K562 (cell line): ENCODE data around the gene PI4K2A. TPM values are rescaled to one million over a fixed set of nuclear protein-coding genes. Genes with fewer than 3 reads are reported as not detected.

Experiments
- ATAC-seq: fragments of 200-7000 bp; cut with Tn5 transposase; 3 replicates; pipeline ENCODE4 v1.9.1; 2020; ENCODE audit warnings: moderate library complexity
- BruUV-seq: library from RNA; stranded (reverse); fragments of 400-500 nt; replicated peaks from 2 replicates; lab custom pipeline; 2021; lab: Mats Ljungman, UMichigan
- CTCF ChIA-PET: fragments of 300-600 bp; formaldehyde crosslinking; extraction: SDS; loops from one replicate; lab custom pipeline; 2021; ENCODE audit warnings: low intra/inter-chr PET ratio; lab: Yijun Ruan, JAX
- POLR2A ChIA-PET: fragments of 300-600, 350-650 bp; sonication (Branson Sonifier 250); formaldehyde crosslinking; extraction: SDS; loops from one replicate; lab custom pipeline; 2021; ENCODE audit warnings: antibody characterized with exemption, inconsistent platforms; lab: Yijun Ruan, JAX
- DNase-seq, 4 experiments: peaks; one replicate each; pipeline versions ENCODE4 v3.0.0 to v3.0.0-alpha.2; 2011 to 2018; ENCODE audit warnings: low spot score in 3 of 4, mixed read lengths in 3 of 4; ENCODE audit errors: extremely low read depth in 1 of 4
- FAIRE-seq: peaks from 2 replicates; lab custom pipeline; 2011; peaks lifted over from hg19 to GRCh38; lab: Jason Lieb, UNC
- H2AFZ ChIP-seq: 2 replicates; pipeline ENCODE4 v1.6.0; 2011; ENCODE audit warnings: low read depth, low read length, control low read depth, inconsistent platforms
- H3K27ac ChIP-seq: fragments of 200-600 bp; 3 replicates; pipeline ENCODE4 v1.8.0; 2011; ENCODE audit warnings: low read depth, mild to moderate bottlenecking, control low read depth, inconsistent platforms, low read length, moderate library complexity, mixed read lengths; ENCODE audit errors: extremely low read depth
- H3K27me3 ChIP-seq, 2 experiments: fragments of 300-600 bp in 1 of 2; 2 replicates in 1 of 2; 3 replicates in 1 of 2; pipeline versions ENCODE4 v1.6.0 to v1.8.0; 2011; ENCODE audit warnings: inconsistent platforms in 2 of 2, low read length in 2 of 2, mild to moderate bottlenecking in 1 of 2, mixed read lengths in 1 of 2, moderate library complexity in 1 of 2; ENCODE audit not compliant: control insufficient read depth in 2 of 2, insufficient read depth in 2 of 2
- H3K36me3 ChIP-seq: fragments of 300-600 bp; 3 replicates; pipeline ENCODE4 v1.8.0; 2011; ENCODE audit warnings: mild to moderate bottlenecking, low read length, inconsistent platforms; ENCODE audit not compliant: control insufficient read depth, insufficient read depth
- H3K4me1 ChIP-seq, 2 experiments: fragments of 200-600 bp in 1 of 2; replicated peaks in 1 of 2; 2 replicates in 1 of 2; 3 replicates in 1 of 2; pipeline versions ENCODE4 v1.5.1 to v1.8.0; 2011; ENCODE audit warnings: inconsistent platforms in 2 of 2, low read length in 2 of 2, mild to moderate bottlenecking in 1 of 2, mixed read lengths in 1 of 2, moderate library complexity in 1 of 2; ENCODE audit not compliant: control insufficient read depth in 2 of 2, insufficient read depth in 2 of 2
- H3K4me2 ChIP-seq: 2 replicates; pipeline ENCODE4 v1.6.1; 2011; ENCODE audit warnings: low read length, control low read depth, inconsistent platforms, mixed read lengths; ENCODE audit not compliant: insufficient read depth
- H3K4me3 ChIP-seq: fragments of 200-600 bp; sonication (generic), shearing (Covaris generic); 2 replicates; pipeline ENCODE4 v1.5.1; 2016; ENCODE audit warnings: control low read depth, inconsistent platforms
- H3K79me2 ChIP-seq: fragments of 200-600 bp; 3 replicates; pipeline ENCODE4 v1.8.0; 2011; ENCODE audit warnings: low read length, inconsistent platforms; ENCODE audit not compliant: control insufficient read depth, insufficient read depth
- H3K9ac ChIP-seq, 2 experiments: 2 replicates each; pipeline versions ENCODE4 v1.6.0 to v1.6.1; 2011; ENCODE audit warnings: low read depth in 2 of 2, low read length in 2 of 2, control low read depth in 1 of 2, inconsistent platforms in 1 of 2, mild to moderate bottlenecking in 1 of 2, mixed read lengths in 1 of 2; ENCODE audit not compliant: insufficient read depth in 1 of 2
- H3K9me1 ChIP-seq: one replicate; pipeline ENCODE4 v1.6.0; 2011; ENCODE audit warnings: inconsistent platforms, mild to moderate bottlenecking, low read length, moderate library complexity; ENCODE audit not compliant: control insufficient read depth, insufficient read depth
- H3K9me3 ChIP-seq: replicated peaks from 2 replicates; pipeline ENCODE4 v1.5.1; 2011; ENCODE audit warnings: low read depth, low read length, inconsistent platforms; ENCODE audit not compliant: control insufficient read depth, insufficient read depth
- H4K20me1 ChIP-seq: replicated peaks from 2 replicates; pipeline ENCODE4 v1.6.1; 2011; ENCODE audit warnings: low read length, inconsistent platforms, mixed read lengths; ENCODE audit not compliant: control insufficient read depth, insufficient read depth
- BCOR ChIP-seq: fragments of 450-650 bp; IDR thresholded peaks from 2 replicates; pipeline ENCODE4 v1.6.1; 2016
- CBX3 ChIP-seq, 2 experiments: IDR thresholded peaks; 1 replicate in 1 of 2; 2 replicates in 1 of 2; pipeline ENCODE4 v1.6.1; 2012; ENCODE audit warnings: inconsistent platforms in 2 of 2, low read length in 2 of 2, borderline replicate concordance in 1 of 2, control low read depth in 1 of 2
- CTCF ChIP-seq, 3 experiments: IDR thresholded peaks in 2 of 3; conservative IDR thresholded peaks in 1 of 3; 2 replicates each; pipeline ENCODE4 v1.5.1; 2011 to 2012; ENCODE audit warnings: low read length in 3 of 3, mild to moderate bottlenecking in 3 of 3, control low read depth in 2 of 3, improper control_type of control experiment in 1 of 3, inconsistent platforms in 1 of 3, low read depth in 1 of 3, mixed read lengths in 1 of 3, moderate library complexity in 1 of 3; ENCODE audit not compliant: insufficient read depth in 2 of 3
- DPF2 ChIP-seq: fragments of 450-650 bp; IDR thresholded peaks from 2 replicates; pipeline ENCODE4 v1.6.1; 2016
- FIP1L1 ChIP-seq: fragments of 200-400 bp; formaldehyde crosslinking; IDR thresholded peaks from 2 replicates; pipeline ENCODE4 v1.6.1; 2018; ENCODE audit warnings: mild to moderate bottlenecking, low read depth, low read length; ENCODE audit not compliant: poor library complexity, severe bottlenecking
- FOSL1 ChIP-seq: fragments of 200-800 bp; sonication (Bioruptor generic); conservative IDR thresholded peaks from 2 replicates; pipeline ENCODE4 v1.6.1; 2016; ENCODE audit warnings: missing genetic modification characterization, missing compliant biosample characterization
- GABPB1 ChIP-seq: sonication (generic); formaldehyde crosslinking; IDR thresholded peaks from 2 replicates; pipeline ENCODE4 v1.8.0; 2022; ENCODE audit warnings: mild to moderate bottlenecking, missing genetic modification reagents
- HDAC2 ChIP-seq: fragments of 450-650 bp; IDR thresholded peaks from 2 replicates; pipeline ENCODE4 v1.6.1; 2016; ENCODE audit warnings: mild to moderate bottlenecking
- HMG20B ChIP-seq: fragments of 250-450 bp; sonication (Bioruptor Pico); IDR thresholded peaks from 2 replicates; pipeline ENCODE4 v1.5.0; 2021; ENCODE audit warnings: mild to moderate bottlenecking
- KDM1A ChIP-seq, 2 experiments: fragments of 450-650 bp; IDR thresholded peaks; 2 replicates each; pipeline ENCODE4 v1.6.1; 2016; ENCODE audit warnings: mild to moderate bottlenecking in 2 of 2
- RCOR1 ChIP-seq, 2 experiments: IDR thresholded peaks; 2 replicates each; pipeline ENCODE4 v1.6.1; 2012; ENCODE audit warnings: low read depth in 2 of 2, low read length in 2 of 2, borderline replicate concordance in 1 of 2, improper control_type of control experiment in 1 of 2
- SIN3A ChIP-seq, 2 experiments: fragments of 150-350 bp in 1 of 2; IDR thresholded peaks; 2 replicates each; pipeline ENCODE4 v1.6.1; 2011 to 2016; ENCODE audit warnings: borderline replicate concordance in 2 of 2, low read depth in 2 of 2, low read length in 2 of 2, mild to moderate bottlenecking in 2 of 2, moderate library complexity in 2 of 2; ENCODE audit not compliant: control insufficient read depth in 1 of 2
- SMARCA5 ChIP-seq: fragments of 450-650 bp; IDR thresholded peaks from 2 replicates; pipeline ENCODE4 v1.6.1; 2016
- ZNF384 ChIP-seq: IDR thresholded peaks from 2 replicates; pipeline ENCODE4 v1.6.1; 2012; ENCODE audit warnings: low read depth, low read length, improper control_type of control experiment
- ZNF583 ChIP-seq: fragments of 250-450 bp; sonication (Bioruptor Pico); IDR thresholded peaks from 2 replicates; pipeline ENCODE4 v1.4.0; 2020
- WGBS: fragments of 100-300 bp; shearing (Covaris generic); methylation state at CpG from one replicate; pipeline ENCODE4 v1.1.6; 2016; ENCODE audit warnings: low coverage, mixed read lengths; ENCODE audit not compliant: insufficient coverage; ENCODE audit errors: missing lambda C conversion rate; 5-methylcytosine and 5-hydroxymethylcytosine counted together
- in situ Hi-C: fragments of 300-500 bp; cut with MboI; formaldehyde crosslinking; loops from 4 replicates; pipeline ENCODE4 v1.15.0; 2018; ENCODE audit warnings: inconsistent platforms, mixed read lengths
- intact Hi-C: fragments of 100-400 bp; cut with micrococcal nuclease; formaldehyde crosslinking; loops from 2 replicates; pipeline ENCODE4 v1.14.2; 2022
- polyA plus RNA-seq, 8 experiments: library from polyadenylated mRNA; depleted of rRNA in 4 of 8; stranded (reverse) in 5 of 8; unstranded in 3 of 8; fragments of >200 nt; fragmentation: Nextera tagmentation in 2 of 8; fragmentation: Illumina TruSeq in 1 of 8; extraction: Ambion mirVana in 2 of 8; extraction: Trizol in 1 of 8; gene quantifications; 2 replicates each; pipeline versions ENCODE4 v1.2.1 to v1.2.3, GENCODE V29; 2011 to 2014; ENCODE audit warnings: inconsistent platforms in 1 of 8, missing spikeins in 1 of 8
- total RNA-seq, 7 experiments: library from RNA; depleted of rRNA in 6 of 7; stranded (reverse); fragments of >200 nt in 6 of 7; fragmentation: Illumina TruSeq in 2 of 7; extraction: Trizol in 2 of 7; gene quantifications; 2 replicates each; pipeline versions ENCODE4 v1.2.1 to v1.2.3, GENCODE V29; 2011 to 2021; ENCODE audit warnings: low replicate concordance in 1 of 7

Gene PI4K2A
- total and polyA plus RNA-seq, 9 of the 15 experiments (the other 6 are each of a cell fraction or from before 2014, with no cell fraction given), result 4.4 to 28.4 (median 16.5) TPM

GRCh38 chr10:97633921-97634320 lies 6.5 kb upstream of the PI4K2A start:
- DNase-seq (peak in 1 of 4 experiments; percentile 57), ATAC-seq (peak; percentile 80), FAIRE-seq (no peak)
- intact Hi-C loops, result no loop called here
- H3K4me1 ChIP-seq, result peaks cover 0 to 12% of the 10 kb centered on the region in 2 experiments; a peak in 4 of 5 replicates
- peak overlapping the region; percentile 72 to 95; a peak in 3 of 4 replicates for H3K9ac ChIP-seq
- 15% methylated on average over 7 of the region's 8 CpGs for WGBS
- H4K20me1 ChIP-seq, result no peaks in the 10 kb centered on the region
- H3K4me3 ChIP-seq, result peak overlapping the region; percentile 72
- peaks cover 5% of the 10 kb centered on the region; the same call in 1 of the 3 replicates for H3K36me3 ChIP-seq
- peak overlapping the region; percentile 99 for H2AFZ ChIP-seq
- H3K27me3 ChIP-seq, result no peaks in the 10 kb centered on the region
- in situ Hi-C loops, result no loop called here
- H3K4me2 ChIP-seq, result peak overlapping the region; percentile 91
- POLR2A ChIA-PET, result no interaction called here
- BruUV-seq, result no TSS peak
- CTCF ChIA-PET, result no interaction called here
- H3K9me3 ChIP-seq, result no peaks in the 10 kb centered on the region
- H3K9me1 ChIP-seq, result no peaks in the 10 kb centered on the region
- H3K79me2 ChIP-seq, result peaks cover 27% of the 10 kb centered on the region
- TF ChIP-seq SMARCA5 (0 out of 2 replicates have a peak, but pooled peaks have one; percentile 32), CBX3 (IDR thresholded peaks at IDR 0.05; ENCODE audit: borderline replicate concordance in 1 of 2, low read length in 2 of 2) (0 out of 3 replicates have a peak, but pooled peaks of 1 of the 2 experiments have one; percentile 15), ZNF583 (CRISPR knock-in tag) (no peak), FOSL1 (tag) (peak; percentile 24; the same call in 1 of the 2 replicates), RCOR1 (IDR thresholded peaks at IDR 0.05; ENCODE audit: borderline replicate concordance in 1 of 2, low read depth in 2 of 2, low read length in 2 of 2) (0 out of 4 replicates have a peak, but pooled peaks of 1 of the 2 experiments have one; percentile 16), BCOR (peak; percentile 39; the same call in 1 of the 2 replicates), GABPB1 (CRISPR knock-in tag) (0 out of 2 replicates have a peak, but pooled peaks have one; percentile 6), HDAC2 (0 out of 2 replicates have a peak, but pooled peaks have one; percentile 15), DPF2 (0 out of 2 replicates have a peak, but pooled peaks have one; percentile 6), HMG20B (CRISPR knock-in tag) (no peak), ZNF384 (0 out of 2 replicates have a peak, but pooled peaks have one; percentile 13), CTCF (IDR thresholded peaks at IDR 0.05 in 2 of 3, conservative IDR thresholded peaks at IDR 0.05 in 1 of 3; ENCODE audit: insufficient read depth in 2 of 3, low read depth in 1 of 3, low read length in 3 of 3) (peak; percentile 29 to 44 (median 33); a peak in 4 of 6 replicates), FIP1L1 (no peak), SIN3A (IDR thresholded peaks at IDR 0.05; ENCODE audit: borderline replicate concordance in 2 of 2, control insufficient read depth in 1 of 2, low read depth in 2 of 2, low read length in 2 of 2) (no peak), KDM1A (IDR thresholded peaks at IDR 0.05) (peak; percentile 44 to 49; a peak in 2 of 4 replicates)
- H3K27ac ChIP-seq, result peak overlapping the region; percentile 52
